Inferior parietal cortex (tissue), 1 donor: ENCODE results near the gene CD6.
"Not testable (repeated sequence)": the region's sequence is repeated elsewhere in the genome, so short reads cannot be mapped to it uniquely, and the experiment has no call there.

Experiments used
- DNase-seq: peaks from one replicate; pipeline ENCODE4 v3.0.0-alpha.2; 2016; ENCODE audit errors: extremely low spot score

Gene CD6

GRCh38 chr11:60953781-60954180, 17.7 kb upstream of the CD6 start:
- DNase-seq, result no peak

GRCh38 chr11:60954421-60954820, 17.1 kb upstream of the CD6 start:
- DNase-seq, result no peak

- no peak for DNase-seq
These were observed 15.9 kb upstream of the CD6 start for GRCh38 chr11:60955571-60955970.

- DNase-seq, result no peak
These were observed 14.3 kb upstream of the CD6 start for GRCh38 chr11:60957188-60957587.

GRCh38 chr11:60959431-60959830, 12.0 kb upstream of the CD6 start:
- DNase-seq, result no peak

GRCh38 chr11:60960405-60960804, 11.1 kb upstream of the CD6 start:
- DNase-seq, result no peak

- DNase-seq, result no peak
These were observed 6.7 kb upstream of the CD6 start for GRCh38 chr11:60964801-60965200.

GRCh38 chr11:60966890-60967289, 4.6 kb upstream of the CD6 start:
- DNase-seq, result no peak

- no peak for DNase-seq
These were observed 3.3 kb upstream of the CD6 start for GRCh38 chr11:60968223-60968622.

GRCh38 chr11:60970369-60970774, 1.1 kb upstream of the CD6 start:
- DNase-seq, result no peak

GRCh38 chr11:60970890-60971289, 590 bp upstream of the CD6 start:
- DNase-seq, result no peak

GRCh38 chr11:60972182-60973030, 926 bp downstream of the CD6 start:
- no peak for DNase-seq

- DNase-seq, result no peak
These were observed 2.2 kb downstream of the CD6 start for GRCh38 chr11:60973699-60974098.

- DNase-seq, result not testable (repeated sequence)
These were observed 2.8 kb downstream of the CD6 start for GRCh38 chr11:60974316-60974715.

GRCh38 chr11:60974726-60975125, 3.2 kb downstream of the CD6 start:
- DNase-seq, result no peak

GRCh38 chr11:60977224-60977623, 5.7 kb downstream of the CD6 start:
- DNase-seq, result no peak

- no peak for DNase-seq
These were observed 6.4 kb downstream of the CD6 start for GRCh38 chr11:60977836-60978235.

- no peak for DNase-seq
These were observed 7.3 kb downstream of the CD6 start for GRCh38 chr11:60978546-60979380.

GRCh38 chr11:60981515-60981914, 10.0 kb downstream of the CD6 start:
- no peak for DNase-seq

GRCh38 chr11:60982184-60982583, 10.7 kb downstream of the CD6 start:
- no peak for DNase-seq

- no peak for DNase-seq
These were observed 12.7 kb downstream of the CD6 start for GRCh38 chr11:60984149-60984548.

GRCh38 chr11:60984636-60985035, 13.2 kb downstream of the CD6 start:
- no peak for DNase-seq

GRCh38 chr11:60985501-60985900, 14.0 kb downstream of the CD6 start:
- DNase-seq, result no peak
